ENCODE results near the gene HLA-DMB.
A peak's percentile ranks its signal among the peaks of the same experiment; 100 is the strongest.

Gene HLA-DMB

GRCh38 chr6:32906539-32906938 is 34.3 kb downstream of the HLA-DMB start:
- DNase-seq (ENCODE audit: low read depth), result no peak

GRCh38 chr6:32905078-32905477 is 35.8 kb downstream of the HLA-DMB start:
- no peak for DNase-seq (ENCODE audit: low read depth)

GRCh38 chr6:32903952-32904351 is 36.9 kb downstream of the HLA-DMB start:
- DNase-seq (ENCODE audit: low read depth), result no peak

- no peak for DNase-seq (ENCODE audit: low read depth)
Observed at GRCh38 chr6:32895006-32895345, 45.9 kb downstream of the HLA-DMB start.

- peak; percentile 89 for DNase-seq (ENCODE audit: low read depth)
Observed at GRCh38 chr6:32894085-32895005, 46.5 kb downstream of the HLA-DMB start.

- no peak for DNase-seq (ENCODE audit: low read depth)
Observed at GRCh38 chr6:32890831-32891230, 50.0 kb downstream of the HLA-DMB start.

GRCh38 chr6:32889533-32889932 is 51.3 kb downstream of the HLA-DMB start:
- no peak for DNase-seq (ENCODE audit: low read depth)

- no peak for DNase-seq (ENCODE audit: low read depth)
Observed at GRCh38 chr6:32888576-32888975, 52.3 kb downstream of the HLA-DMB start.

GRCh38 chr6:32887616-32888015 is 53.2 kb downstream of the HLA-DMB start:
- DNase-seq (ENCODE audit: low read depth), result no peak

GRCh38 chr6:32886681-32887383 is 54.0 kb downstream of the HLA-DMB start:
- no peak for DNase-seq (ENCODE audit: low read depth)

GRCh38 chr6:32885698-32886286 is 55.0 kb downstream of the HLA-DMB start:
- no peak for DNase-seq (ENCODE audit: low read depth)
